Prostate gland (tissue), 2 donors: ENCODE data around the gene UNC13B. TPM values are rescaled to one million over a fixed set of nuclear protein-coding genes. Genes with fewer than 3 reads are reported as not detected.

ENCODE experiments used
- DNase-seq: peaks from one replicate; pipeline ENCODE4 v3.0.0-alpha.2; 2019; ENCODE audit warnings: low spot score
- H3K27ac ChIP-seq, 2 donors: fragments of 200-600 bp; sonication (generic); 2 replicates each; pipeline ENCODE4 v1.5.1; 2017 to 2019
- H3K27me3 ChIP-seq: fragments of 200-600 bp; sonication (generic); replicated peaks from 2 replicates; pipeline ENCODE4 v1.5.1; 2019; ENCODE audit not compliant: insufficient read depth
- H3K36me3 ChIP-seq, 2 donors: fragments of 200-600 bp; sonication (generic); 1 replicate in 1 of 2; 2 replicates in 1 of 2; pipeline versions ENCODE4 v1.5.1 to v1.8.1; 2017 to 2019
- H3K4me1 ChIP-seq: fragments of 200-600 bp; sonication (generic); replicated peaks from 2 replicates; pipeline ENCODE4 v1.5.1; 2019
- H3K4me3 ChIP-seq, 2 donors: fragments of 200-600 bp; sonication (generic); 2 replicates each; pipeline ENCODE4 v1.5.1; 2017 to 2019
- H3K9me3 ChIP-seq: fragments of 200-600 bp; sonication (generic); 2 replicates; pipeline ENCODE4 v1.5.1; 2017
- POLR2A ChIP-seq: fragments of 450-650 bp; IDR thresholded peaks from one replicate; pipeline ENCODE4 v1.6.1; 2016; ENCODE audit warnings: antibody characterized with exemption, mild to moderate bottlenecking
- POLR2AphosphoS5 ChIP-seq: sonication (generic); formaldehyde crosslinking; IDR thresholded peaks from one replicate; pipeline ENCODE4 v1.6.1; 2017; ENCODE audit warnings: antibody characterized with exemption
- WGBS: methylation state at CpG from one replicate; pipeline ENCODE4 v1.1.5; 2018; 5-methylcytosine and 5-hydroxymethylcytosine counted together
- intact Hi-C: fragments of 100-400 bp; cut with DNase I; formaldehyde crosslinking; loops from one replicate; pipeline ENCODE4 v1.14.2; 2022
- total RNA-seq, 2 donors: library from RNA; depleted of rRNA; stranded (reverse); fragments of >200 nt; gene quantifications; one replicate each; pipeline ENCODE4 v1.1.0, GENCODE V29; 2016
- TF ChIP-seq, protein P1 (sequence below), 4 experiments: fragments of 200-600 bp in 2 of 4; fragments of 450-650 bp in 2 of 4; sonication (generic) in 2 of 4; IDR thresholded peaks; 1 replicate in 3 of 4; 2 replicates in 1 of 4; pipeline ENCODE4 v1.5.1; 2016 to 2019; ENCODE audit warnings: antibody characterized with exemption in 4 of 4, mild to moderate bottlenecking in 2 of 4, moderate library complexity in 2 of 4

Gene UNC13B
- total RNA-seq, 2 donors from 2014 or later, result 63.8 to 140 TPM

- no peak for DNase-seq
- WGBS, result 34% methylated on average over 2 of the region's 2 CpGs
- Histone ChIP-seq H3K27ac (no peak overlapping the region), H3K4me1 (no peaks in the 10 kb centered on the region), H3K9me3 (no peaks in the 10 kb centered on the region), H3K36me3 (peaks cover 0 to 2% of the 10 kb centered on the region in 2 donors), H3K4me3 (no peak overlapping the region), H3K27me3 (no peaks in the 10 kb centered on the region)
- TF ChIP-seq POLR2A, result no peak
- TF ChIP-seq, protein P1, sequence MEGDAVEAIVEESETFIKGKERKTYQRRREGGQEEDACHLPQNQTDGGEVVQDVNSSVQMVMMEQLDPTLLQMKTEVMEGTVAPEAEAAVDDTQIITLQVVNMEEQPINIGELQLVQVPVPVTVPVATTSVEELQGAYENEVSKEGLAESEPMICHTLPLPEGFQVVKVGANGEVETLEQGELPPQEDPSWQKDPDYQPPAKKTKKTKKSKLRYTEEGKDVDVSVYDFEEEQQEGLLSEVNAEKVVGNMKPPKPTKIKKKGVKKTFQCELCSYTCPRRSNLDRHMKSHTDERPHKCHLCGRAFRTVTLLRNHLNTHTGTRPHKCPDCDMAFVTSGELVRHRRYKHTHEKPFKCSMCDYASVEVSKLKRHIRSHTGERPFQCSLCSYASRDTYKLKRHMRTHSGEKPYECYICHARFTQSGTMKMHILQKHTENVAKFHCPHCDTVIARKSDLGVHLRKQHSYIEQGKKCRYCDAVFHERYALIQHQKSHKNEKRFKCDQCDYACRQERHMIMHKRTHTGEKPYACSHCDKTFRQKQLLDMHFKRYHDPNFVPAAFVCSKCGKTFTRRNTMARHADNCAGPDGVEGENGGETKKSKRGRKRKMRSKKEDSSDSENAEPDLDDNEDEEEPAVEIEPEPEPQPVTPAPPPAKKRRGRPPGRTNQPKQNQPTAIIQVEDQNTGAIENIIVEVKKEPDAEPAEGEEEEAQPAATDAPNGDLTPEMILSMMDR (IDR thresholded peaks at IDR 0.05), result no peak
- TF ChIP-seq POLR2AphosphoS5, result no peak
- intact Hi-C loops, result no loop called here
Measured at GRCh38 chr9:35367451-35367850, 205.6 kb downstream of the UNC13B start.

- Histone ChIP-seq H3K36me3 (peaks cover 0 to 2% of the 10 kb centered on the region in 2 donors), H3K27ac (no peak overlapping the region), H3K4me3 (no peak overlapping the region), H3K4me1 (no peaks in the 10 kb centered on the region), H3K9me3 (no peaks in the 10 kb centered on the region), H3K27me3 (no peaks in the 10 kb centered on the region)
- intact Hi-C loops, result no loop called here
- TF ChIP-seq, protein P1 (IDR thresholded peaks at IDR 0.05), result no peak
- no peak for TF ChIP-seq POLR2AphosphoS5
- no peak for TF ChIP-seq POLR2A
- WGBS, result 92% methylated on average over 5 of the region's 5 CpGs
- no peak for DNase-seq
Measured at GRCh38 chr9:35370241-35370640, 208.4 kb downstream of the UNC13B start.

GRCh38 chr9:35374436-35374835 is 212.6 kb downstream of the UNC13B start:
- TF ChIP-seq POLR2AphosphoS5 (no peak), POLR2A (no peak)
- TF ChIP-seq, protein P1 (IDR thresholded peaks at IDR 0.05), result no peak
- Histone ChIP-seq H3K4me1 (no peaks in the 10 kb centered on the region), H3K27me3 (no peaks in the 10 kb centered on the region), H3K9me3 (no peaks in the 10 kb centered on the region), H3K36me3 (peaks cover 0 to 2% of the 10 kb centered on the region in 2 donors), H3K4me3 (no peak overlapping the region), H3K27ac (no peak overlapping the region)
- intact Hi-C loops, result no loop called here
- DNase-seq, result no peak

DNA sequence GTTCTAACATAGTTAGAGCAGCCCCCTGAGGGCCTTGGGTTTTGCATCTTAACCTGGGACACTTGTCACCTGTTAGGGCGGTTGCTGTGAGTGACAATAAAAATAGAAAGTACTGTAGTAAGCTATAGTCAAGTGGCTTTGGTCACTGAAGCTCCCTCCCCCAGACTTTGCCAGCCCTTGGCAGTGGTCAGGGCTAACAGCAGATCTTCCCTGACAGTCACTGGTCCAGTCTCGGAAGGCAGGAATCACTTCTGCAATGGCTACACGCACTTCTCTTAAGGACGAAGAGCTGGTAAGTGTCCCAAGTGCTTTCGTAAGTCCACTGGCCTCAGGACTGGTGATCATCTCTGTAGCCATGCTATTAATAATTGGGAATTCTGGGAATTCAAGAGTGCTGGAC is 213.1 kb downstream of the UNC13B start:
- peaks cover 0 to 2% of the 10 kb centered on the region in 2 donors for H3K36me3 ChIP-seq
- intact Hi-C loops, result no loop called here
- H3K9me3 ChIP-seq, result no peaks in the 10 kb centered on the region
- no peaks in the 10 kb centered on the region for H3K4me1 ChIP-seq
- no peaks in the 10 kb centered on the region for H3K27me3 ChIP-seq
- no peak overlapping the region for H3K27ac ChIP-seq
- no peak overlapping the region for H3K4me3 ChIP-seq
- TF ChIP-seq, protein P1 (IDR thresholded peaks at IDR 0.05), result no peak
- no peak for TF ChIP-seq POLR2AphosphoS5
- no peak for TF ChIP-seq POLR2A
- DNase-seq, result no peak
- WGBS, result 94% methylated on average over 5 of the region's 5 CpGs

GRCh38 chr9:35380039-35380438 is 218.2 kb downstream of the UNC13B start:
- Histone ChIP-seq H3K36me3 (peaks cover 0 to 8% of the 10 kb centered on the region in 2 donors), H3K4me1 (no peaks in the 10 kb centered on the region), H3K27me3 (no peaks in the 10 kb centered on the region), H3K9me3 (no peaks in the 10 kb centered on the region), H3K27ac (no peak overlapping the region), H3K4me3 (no peak overlapping the region)
- WGBS, result 84% methylated on average over 4 of the region's 4 CpGs
- intact Hi-C loops, result no loop called here
- no peak for DNase-seq
- TF ChIP-seq, protein P1 (IDR thresholded peaks at IDR 0.05), result no peak
- no peak for TF ChIP-seq POLR2A
- no peak for TF ChIP-seq POLR2AphosphoS5
